ENCODE data around the gene CMTM1. TPM values are rescaled to one million over a fixed set of nuclear protein-coding genes. Genes with fewer than 3 reads are reported as not detected.

Gene CMTM1
- total RNA-seq, 1 donor from 2014 or later = 8.4 TPM

DNA sequence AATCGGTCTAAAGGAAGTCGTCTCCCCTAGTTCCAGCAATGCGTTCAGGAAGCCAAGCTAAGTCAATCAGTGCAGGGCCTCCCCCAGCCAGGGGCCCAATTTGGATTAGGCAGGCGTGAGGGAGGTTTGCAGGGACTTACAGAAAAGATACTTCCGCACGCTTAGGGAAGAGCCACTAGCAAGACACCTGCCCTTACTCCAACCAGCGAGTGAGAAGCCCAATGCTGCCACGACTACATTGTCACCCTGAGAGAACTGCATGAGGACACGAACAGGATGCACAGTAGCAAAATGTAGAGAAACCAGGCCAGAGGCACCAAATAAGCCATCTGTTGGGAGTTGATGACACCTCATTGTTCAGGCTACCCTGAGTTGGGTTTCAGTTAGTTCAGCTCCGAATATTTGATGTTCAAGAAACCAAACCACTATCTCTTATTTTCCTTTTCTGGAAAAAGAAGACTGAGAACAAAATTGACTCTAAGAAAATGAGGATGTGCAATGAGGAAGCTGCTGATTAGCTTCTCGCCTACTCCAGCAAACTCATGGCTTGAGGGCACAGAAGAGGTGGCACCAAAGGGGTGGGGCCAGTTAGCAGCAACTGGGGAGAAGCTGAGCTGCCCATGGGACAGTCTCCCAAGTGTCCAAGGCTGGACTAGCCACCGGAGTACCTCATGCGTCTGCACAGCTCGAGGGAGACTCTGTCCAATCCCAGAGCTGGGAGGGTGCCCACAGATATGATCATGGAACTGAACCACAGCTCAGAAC, 45.7 kb upstream of the CMTM1 start:
- TF ChIP-seq, protein P1, sequence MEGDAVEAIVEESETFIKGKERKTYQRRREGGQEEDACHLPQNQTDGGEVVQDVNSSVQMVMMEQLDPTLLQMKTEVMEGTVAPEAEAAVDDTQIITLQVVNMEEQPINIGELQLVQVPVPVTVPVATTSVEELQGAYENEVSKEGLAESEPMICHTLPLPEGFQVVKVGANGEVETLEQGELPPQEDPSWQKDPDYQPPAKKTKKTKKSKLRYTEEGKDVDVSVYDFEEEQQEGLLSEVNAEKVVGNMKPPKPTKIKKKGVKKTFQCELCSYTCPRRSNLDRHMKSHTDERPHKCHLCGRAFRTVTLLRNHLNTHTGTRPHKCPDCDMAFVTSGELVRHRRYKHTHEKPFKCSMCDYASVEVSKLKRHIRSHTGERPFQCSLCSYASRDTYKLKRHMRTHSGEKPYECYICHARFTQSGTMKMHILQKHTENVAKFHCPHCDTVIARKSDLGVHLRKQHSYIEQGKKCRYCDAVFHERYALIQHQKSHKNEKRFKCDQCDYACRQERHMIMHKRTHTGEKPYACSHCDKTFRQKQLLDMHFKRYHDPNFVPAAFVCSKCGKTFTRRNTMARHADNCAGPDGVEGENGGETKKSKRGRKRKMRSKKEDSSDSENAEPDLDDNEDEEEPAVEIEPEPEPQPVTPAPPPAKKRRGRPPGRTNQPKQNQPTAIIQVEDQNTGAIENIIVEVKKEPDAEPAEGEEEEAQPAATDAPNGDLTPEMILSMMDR (conservative IDR thresholded peaks at IDR 0.05) = no peak
- no peaks in the 10 kb centered on the region for H3K27me3 Mint-ChIP-seq
- H3K27ac Mint-ChIP-seq = no peak overlapping the region
- H3K4me1 Mint-ChIP-seq (ENCODE audit: unreplicated experiment) = peaks cover 18% of the 10 kb centered on the region
- no peaks in the 10 kb centered on the region for H3K9me3 Mint-ChIP-seq
- H3K36me3 Mint-ChIP-seq = peaks cover 7% of the 10 kb centered on the region
- H3K4me3 Mint-ChIP-seq = no peak overlapping the region
- DNase-seq (ENCODE audit: extremely low spot score, unreplicated experiment) = no peak

DNA sequence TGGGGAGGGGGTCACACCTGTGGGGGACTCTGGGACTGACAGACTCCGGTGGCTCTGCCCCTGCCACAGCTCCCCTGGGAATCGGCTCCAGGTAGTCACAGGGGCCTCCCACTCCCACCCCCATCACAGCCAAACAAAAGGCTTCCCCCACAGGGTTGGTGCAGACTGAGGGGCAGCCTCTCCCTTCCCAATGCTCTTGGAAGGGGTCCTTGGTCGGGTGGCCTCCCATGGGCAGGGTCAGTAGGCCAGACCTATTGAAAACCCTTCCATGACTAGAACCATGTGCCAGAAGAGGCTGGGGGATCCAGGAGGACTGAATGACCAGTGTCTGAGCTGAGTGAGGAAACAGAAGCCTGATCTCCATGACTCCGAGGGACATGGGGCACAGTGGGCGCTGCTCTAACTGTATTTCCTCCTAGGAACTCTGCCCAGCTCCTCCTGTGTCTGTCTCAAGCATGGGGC, 45.0 kb upstream of the CMTM1 start:
- Mint-ChIP-seq H3K4me3 (no peak overlapping the region), H3K36me3 (peaks cover 5% of the 10 kb centered on the region), H3K9me3 (no peaks in the 10 kb centered on the region), H3K27me3 (no peaks in the 10 kb centered on the region), H3K4me1 (ENCODE audit: unreplicated experiment) (peaks cover 16% of the 10 kb centered on the region), H3K27ac (no peak overlapping the region)
- TF ChIP-seq, protein P1 (conservative IDR thresholded peaks at IDR 0.05) = no peak
- DNase-seq (ENCODE audit: extremely low spot score, unreplicated experiment) = no peak

DNA sequence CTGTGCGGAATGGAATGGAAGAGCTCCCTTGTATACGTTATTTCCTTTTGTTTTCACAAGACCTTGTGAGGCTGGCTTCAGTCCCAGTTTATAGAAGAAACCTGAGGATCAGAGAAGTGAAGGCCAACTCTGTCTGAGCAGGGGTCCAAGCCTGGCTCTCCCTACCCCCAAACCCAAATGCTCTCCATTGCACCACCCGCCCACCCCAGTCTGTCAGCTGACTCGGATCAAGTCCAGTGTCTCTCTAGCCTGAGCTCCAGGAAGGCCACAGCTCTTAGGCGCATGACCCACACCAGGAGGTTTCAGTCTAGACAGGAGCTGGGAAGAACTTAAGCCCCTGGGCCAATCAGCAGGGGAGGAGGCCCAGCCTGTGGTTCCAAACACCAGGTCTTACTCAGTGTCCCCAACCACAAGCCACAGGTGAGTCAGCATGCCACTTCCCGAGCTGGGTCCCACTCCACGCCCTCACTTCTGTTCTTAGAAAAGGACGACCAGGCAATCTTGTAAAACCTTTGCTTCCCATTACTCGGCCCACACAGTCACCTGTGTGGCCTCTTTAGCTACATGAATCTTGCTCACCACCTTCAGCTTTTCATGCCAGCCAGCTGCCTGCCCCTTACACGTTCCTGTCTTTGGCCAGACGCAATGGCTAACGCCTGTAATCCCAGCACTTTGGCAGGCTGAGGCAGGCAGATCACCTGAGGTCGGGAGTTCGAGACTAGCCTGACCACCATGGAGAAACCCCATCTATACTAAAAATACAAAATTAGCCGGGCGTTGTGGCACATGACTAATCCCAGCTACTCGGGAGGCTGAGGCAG, 44.1 kb upstream of the CMTM1 start:
- H3K4me1 Mint-ChIP-seq (ENCODE audit: unreplicated experiment) = peaks cover 8% of the 10 kb centered on the region
- no peaks in the 10 kb centered on the region for H3K36me3 Mint-ChIP-seq
- H3K27ac Mint-ChIP-seq = peak overlapping the region; percentile 26
- TF ChIP-seq, protein P1 (conservative IDR thresholded peaks at IDR 0.05) = no peak
- no peaks in the 10 kb centered on the region for H3K27me3 Mint-ChIP-seq
- no peak for DNase-seq (ENCODE audit: extremely low spot score, unreplicated experiment)
- H3K9me3 Mint-ChIP-seq = no peaks in the 10 kb centered on the region
- H3K4me3 Mint-ChIP-seq = no peak overlapping the region

DNA sequence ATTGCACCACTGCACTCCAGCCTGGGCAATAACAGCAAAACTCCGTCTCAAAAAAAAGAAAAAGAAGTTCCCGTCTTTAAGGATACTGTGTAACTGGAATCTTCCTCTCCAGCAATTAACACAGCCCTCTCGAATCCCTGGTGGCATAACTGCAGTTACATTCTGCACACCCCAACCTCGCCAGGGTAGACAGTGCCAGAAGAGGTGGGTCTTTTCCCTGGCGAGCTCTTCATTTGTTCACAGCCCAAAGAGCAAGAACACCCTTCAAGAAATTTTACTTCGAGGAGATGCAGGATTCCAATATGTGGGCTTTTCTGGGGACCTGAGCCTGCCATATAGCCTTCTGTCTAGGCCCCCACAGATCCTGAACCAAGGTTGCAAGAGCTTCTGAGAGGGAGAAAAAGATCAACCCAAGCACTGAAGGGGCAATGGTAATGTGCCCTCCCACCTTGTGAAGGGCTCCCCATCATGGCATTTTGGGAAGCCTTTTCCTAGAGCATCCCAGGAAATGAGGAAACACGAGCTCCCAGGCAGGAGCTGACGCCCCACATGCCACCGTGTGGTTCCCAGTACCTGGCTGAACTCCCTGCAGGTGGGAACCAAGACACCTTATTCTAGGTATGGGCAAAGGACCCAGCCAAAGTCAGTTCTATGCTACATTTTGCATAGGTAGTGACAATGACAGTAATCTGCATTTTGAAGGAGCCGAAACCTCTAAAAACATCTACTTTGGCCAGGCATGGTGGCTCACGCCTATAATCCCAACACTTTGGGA, 43.2 kb upstream of the CMTM1 start:
- Mint-ChIP-seq H3K4me3 (no peak overlapping the region), H3K9me3 (no peaks in the 10 kb centered on the region), H3K27me3 (no peaks in the 10 kb centered on the region), H3K4me1 (ENCODE audit: unreplicated experiment) (no peaks in the 10 kb centered on the region), H3K27ac (no peak overlapping the region), H3K36me3 (no peaks in the 10 kb centered on the region)
- TF ChIP-seq, protein P1 (conservative IDR thresholded peaks at IDR 0.05) = no peak
- DNase-seq (ENCODE audit: extremely low spot score, unreplicated experiment) = no peak

DNA sequence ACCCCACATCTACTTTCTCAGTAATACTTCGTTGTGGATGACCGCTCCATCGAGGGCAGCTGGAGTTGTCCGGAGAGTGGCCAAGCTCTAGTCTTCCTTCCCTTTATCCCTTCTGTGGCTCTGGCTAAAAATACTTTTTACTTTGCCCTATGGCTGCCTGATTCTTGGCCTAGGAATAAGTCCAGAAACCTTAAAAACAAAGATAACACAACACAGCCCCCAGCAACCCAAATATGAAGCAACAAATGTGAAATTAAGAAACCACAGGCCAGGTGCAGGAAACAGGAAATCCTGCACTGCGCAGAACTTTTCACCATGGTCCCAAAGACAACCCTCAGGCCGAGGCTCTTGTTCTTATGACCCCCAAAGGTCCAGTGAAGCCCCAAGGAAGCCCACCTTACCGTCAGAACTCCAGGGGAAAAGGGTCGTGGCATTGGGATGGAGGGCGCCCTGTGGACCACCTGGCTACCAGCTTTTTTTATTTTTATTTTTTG, 42.3 kb upstream of the CMTM1 start:
- no peaks in the 10 kb centered on the region for H3K4me1 Mint-ChIP-seq (ENCODE audit: unreplicated experiment)
- no peaks in the 10 kb centered on the region for H3K27me3 Mint-ChIP-seq
- no peaks in the 10 kb centered on the region for H3K9me3 Mint-ChIP-seq
- H3K4me3 Mint-ChIP-seq = no peak overlapping the region
- no peaks in the 10 kb centered on the region for H3K36me3 Mint-ChIP-seq
- TF ChIP-seq, protein P1 (conservative IDR thresholded peaks at IDR 0.05) = no peak
- H3K27ac Mint-ChIP-seq = no peak overlapping the region
- DNase-seq (ENCODE audit: extremely low spot score, unreplicated experiment) = no peak
